Cardiac septum (tissue), 1 donor: ENCODE results near the gene PAPSS2. TPM values are rescaled to one million over a fixed set of nuclear protein-coding genes. Genes with fewer than 3 reads are reported as not detected.
"Not testable (repeated sequence)": the region's sequence is repeated elsewhere in the genome, so short reads cannot be mapped to it uniquely, and the experiment has no call there.

ENCODE experiments used
- DNase-seq: peaks from one replicate; pipeline ENCODE4 v3.0.0-alpha.2; 2020; ENCODE audit warnings: low spot score
- intact Hi-C: fragments of 100-400 bp; cut with DNase I; formaldehyde crosslinking; loops from one replicate; pipeline ENCODE4 v1.14.0; 2022
- total RNA-seq: library from RNA; stranded (reverse); fragmentation: NEBNext Ultra II Directional; extraction: Animal tissue kit (Norgen Biotek cat#: 25700); gene quantifications from one replicate; pipeline ENCODE4 v1.2.1, GENCODE V29; 2021
- donor health status: DM: no; HTN: no; CAD: no.

Gene PAPSS2
- total RNA-seq, 1 donor from 2014 or later = 4.6 TPM

GRCh38 chr10:87734987-87735827, 75.5 kb downstream of the PAPSS2 start:
- intact Hi-C loops = loop anchor here (1.0 to 5.0 kb wide), 2 partner anchors 79 to 198 kb away; no protein-coding TSS in a partner anchor
- no peak for DNase-seq

GRCh38 chr10:87738253-87738652, 78.6 kb downstream of the PAPSS2 start:
- intact Hi-C loops = loop anchor here (5.0 kb wide), 1 partner anchor 201 kb away; no protein-coding TSS in a partner anchor
- DNase-seq = not testable (repeated sequence)

GRCh38 chr10:87739703-87740102, 80.0 kb downstream of the PAPSS2 start:
- intact Hi-C loops = loop anchor here (5.0 kb wide), 1 partner anchor 202 kb away; no protein-coding TSS in a partner anchor
- no peak for DNase-seq

- intact Hi-C loops = no loop called here
- DNase-seq = no peak
Observed at GRCh38 chr10:87740254-87740655, 80.6 kb downstream of the PAPSS2 start.

GRCh38 chr10:87742992-87743610, 83.4 kb downstream of the PAPSS2 start:
- intact Hi-C loops, DNase-seq: not testable (repeated sequence)

GRCh38 chr10:87744606-87745005, 84.9 kb downstream of the PAPSS2 start:
- DNase-seq = no peak
- intact Hi-C loops = no loop called here

GRCh38 chr10:87746911-87747310, 87.2 kb downstream of the PAPSS2 start:
- no peak for DNase-seq
- intact Hi-C loops = no loop called here

GRCh38 chr10:87748244-87748643, 88.6 kb downstream of the PAPSS2 start:
- intact Hi-C loops, DNase-seq: not testable (repeated sequence)

- no peak for DNase-seq
- intact Hi-C loops = no loop called here
Observed at GRCh38 chr10:87750001-87750671, 90.5 kb downstream of the PAPSS2 start.

GRCh38 chr10:87750817-87751216, 91.1 kb downstream of the PAPSS2 start:
- DNase-seq = no peak
- intact Hi-C loops = no loop called here

GRCh38 chr10:87751274-87751673, 91.6 kb downstream of the PAPSS2 start:
- intact Hi-C loops = no loop called here
- DNase-seq = no peak

- intact Hi-C loops = no loop called here
- no peak for DNase-seq
Observed at GRCh38 chr10:87752566-87752965, 92.9 kb downstream of the PAPSS2 start.

- intact Hi-C loops = no loop called here
- no peak for DNase-seq
Observed at GRCh38 chr10:87753995-87754866, 94.6 kb downstream of the PAPSS2 start.

GRCh38 chr10:87757685-87758084, 98.0 kb downstream of the PAPSS2 start:
- intact Hi-C loops = no loop called here
- no peak for DNase-seq

GRCh38 chr10:87759551-87759950, 99.9 kb downstream of the PAPSS2 start:
- intact Hi-C loops = no loop called here
- no peak for DNase-seq

GRCh38 chr10:87760195-87760905, 100.7 kb downstream of the PAPSS2 start:
- no peak for DNase-seq
- intact Hi-C loops = no loop called here

- DNase-seq = no peak
- intact Hi-C loops = no loop called here
Observed at GRCh38 chr10:87761153-87761552, 101.5 kb downstream of the PAPSS2 start.

- intact Hi-C loops = no loop called here
- DNase-seq = no peak
Observed at GRCh38 chr10:87761892-87762291, 102.2 kb downstream of the PAPSS2 start.
